Measurements from ENCODE around the gene ZNF564. TPM values are rescaled to one million over a fixed set of nuclear protein-coding genes. Genes with fewer than 3 reads are reported as not detected.
A peak's percentile ranks its signal among the peaks of the same experiment; 100 is the strongest.

ZNF564 gene
- total and polyA plus RNA-seq, 2 of the 13 experiments (the other 11 are each of a cell fraction or from before 2014, with no cell fraction given): 2.3 to 11.1 TPM

DNA sequence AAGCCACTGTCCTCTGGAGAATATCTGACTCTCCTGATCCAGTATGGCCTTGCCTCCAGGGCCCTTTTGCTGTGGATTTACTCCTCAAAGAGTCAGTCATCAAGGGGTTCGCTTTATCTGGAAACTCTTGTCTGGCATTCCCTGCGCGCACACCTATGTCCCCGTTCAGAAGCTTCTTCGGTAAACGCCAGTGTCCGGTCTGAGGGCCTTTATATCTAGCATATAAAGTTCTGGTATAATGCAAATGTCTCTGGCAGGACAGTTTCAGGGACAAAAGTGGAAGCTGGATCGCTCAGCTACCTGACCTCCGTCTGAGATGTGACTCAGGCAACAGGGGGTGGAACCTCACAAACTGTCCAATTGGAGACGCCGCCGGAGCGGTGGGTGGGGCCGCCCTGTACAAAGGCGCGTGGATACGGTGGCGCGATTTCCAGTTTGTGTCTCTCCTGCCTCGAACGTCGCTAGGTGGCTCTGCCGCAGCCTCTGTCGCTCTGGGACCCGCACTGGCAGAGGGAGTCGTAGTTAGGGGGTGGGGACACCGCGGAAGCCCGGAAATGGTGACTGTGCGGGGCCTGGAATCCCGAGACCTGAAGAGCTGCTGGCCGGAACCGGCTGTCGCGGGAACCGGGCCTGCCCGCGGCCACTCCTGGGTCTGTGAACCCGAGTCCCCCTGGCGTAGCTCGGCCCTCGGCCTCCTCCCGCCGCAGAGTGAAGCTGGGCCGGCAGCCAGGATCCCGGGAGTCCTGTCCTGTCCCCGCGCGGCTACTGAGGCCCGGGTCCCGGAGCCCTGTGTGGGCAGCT lies 56.1 kb downstream of the ZNF564 start (continued):
- 0 out of 2 replicates have a peak, but pooled peaks have one; percentile 45 for TF ChIP-seq ZNF318 (CRISPR knock-in tag; IDR thresholded peaks at IDR 0.05)
- no peak for TF ChIP-seq ISX (CRISPR knock-in tag; conservative IDR thresholded peaks at IDR 0.05)
- no peak; the same call in 1 of the 2 replicates for TF ChIP-seq HOXD1 (CRISPR knock-in tag; IDR thresholded peaks at IDR 0.05)
- TF ChIP-seq TOPORS (CRISPR knock-in tag; IDR thresholded peaks at IDR 0.05): no peak
- TF ChIP-seq PCBP1 (IDR thresholded peaks at IDR 0.05; ENCODE audit: borderline replicate concordance, low read depth, low read length): peak; percentile 44; the same call in 1 of the 2 replicates
- peak; percentile 97 for TF ChIP-seq NRL (CRISPR knock-in tag; IDR thresholded peaks at IDR 0.05; ENCODE audit: borderline replicate concordance)
- TF ChIP-seq HNRNPLL (IDR thresholded peaks at IDR 0.05; ENCODE audit: low read depth, low read length, poor library complexity, severe bottlenecking): peak; percentile 83
- peak; percentile 72; the same call in 1 of the 2 replicates for TF ChIP-seq ZNF224 (CRISPR knock-in tag; IDR thresholded peaks at IDR 0.05)
- TF ChIP-seq MYC (CRISPR knock-in tag; IDR thresholded peaks at IDR 0.05; ENCODE audit: borderline replicate concordance): peak; percentile 72; the same call in 1 of the 2 replicates
- 0 out of 2 replicates have a peak, but pooled peaks have one; percentile 7 for TF ChIP-seq ZKSCAN1 (IDR thresholded peaks at IDR 0.05; ENCODE audit: low read length)
- no peak; the same call in 1 of the 2 replicates for TF ChIP-seq ZNF790 (CRISPR knock-in tag; IDR thresholded peaks at IDR 0.05; ENCODE audit: borderline replicate concordance)
- TF ChIP-seq HNF4G (IDR thresholded peaks at IDR 0.05; ENCODE audit: borderline replicate concordance, low read depth, low read length): no peak
- TF ChIP-seq HNF4G (CRISPR knock-in tag; IDR thresholded peaks at IDR 0.05; ENCODE audit: borderline replicate concordance, low read depth): no peak
- peak; percentile 65; the same call in 1 of the 2 replicates for TF ChIP-seq STAT6 (CRISPR knock-in tag; IDR thresholded peaks at IDR 0.05; ENCODE audit: borderline replicate concordance)
- TF ChIP-seq ZNF232 (CRISPR knock-in tag; IDR thresholded peaks at IDR 0.05; ENCODE audit: borderline replicate concordance): no peak
- TF ChIP-seq PRMT3 (CRISPR knock-in tag; IDR thresholded peaks at IDR 0.05; ENCODE audit: borderline replicate concordance, low read depth): no peak
- 0 out of 2 replicates have a peak, but pooled peaks have one; percentile 17 for TF ChIP-seq BHLHE40 (IDR thresholded peaks at IDR 0.05; ENCODE audit: low read length)
